GM21447 (cell line): ENCODE measurements around the gene BCAR1.
"Not testable (repeated sequence)": the region's sequence is repeated elsewhere in the genome, so short reads cannot be mapped to it uniquely, and the experiment has no call there.

Experiments used
- ATAC-seq: cut with Tn5 transposase; IDR thresholded peaks from one replicate; pipeline ENCODE4 v1.9.1; 2021; ENCODE audit not compliant: unreplicated experiment

BCAR1 gene

GRCh38 chr16:75251280-75252048 lies at the start of gene BCAR1:
BCAR1 (minus strand) TSS chr16:75251624; CDS start chr16:75251482, 142 bp downstream.
- ATAC-seq: peak; percentile 74

- no peak for ATAC-seq
Measured at GRCh38 chr16:75298267-75298666, 46.8 kb upstream of the BCAR1 start.

GRCh38 chr16:75296606-75297005 lies 45.2 kb upstream of the BCAR1 start:
- no peak for ATAC-seq

- ATAC-seq: no peak
Measured at GRCh38 chr16:75294773-75295459, 43.5 kb upstream of the BCAR1 start.

GRCh38 chr16:75293772-75294171 lies 42.3 kb upstream of the BCAR1 start:
- no peak for ATAC-seq

GRCh38 chr16:75293173-75293572 lies 41.7 kb upstream of the BCAR1 start:
- no peak for ATAC-seq

GRCh38 chr16:75292691-75293090 lies 41.3 kb upstream of the BCAR1 start:
- ATAC-seq: no peak

GRCh38 chr16:75289189-75289588 lies 37.8 kb upstream of the BCAR1 start:
- ATAC-seq: no peak

- ATAC-seq: no peak
Measured at GRCh38 chr16:75288596-75289120, 37.2 kb upstream of the BCAR1 start.

GRCh38 chr16:75288181-75288580 lies 36.8 kb upstream of the BCAR1 start:
- ATAC-seq: no peak

- no peak for ATAC-seq
Measured at GRCh38 chr16:75287708-75288107, 36.3 kb upstream of the BCAR1 start.

- ATAC-seq: no peak
Measured at GRCh38 chr16:75286389-75286788, 35.0 kb upstream of the BCAR1 start.

- no peak for ATAC-seq
Measured at GRCh38 chr16:75282466-75283281, 31.2 kb upstream of the BCAR1 start.

- no peak for ATAC-seq
Measured at GRCh38 chr16:75281826-75282225, 30.4 kb upstream of the BCAR1 start.

GRCh38 chr16:75281009-75281408 lies 29.6 kb upstream of the BCAR1 start:
- ATAC-seq: not testable (repeated sequence)

- ATAC-seq: no peak
Measured at GRCh38 chr16:75280331-75280804, 28.9 kb upstream of the BCAR1 start.

GRCh38 chr16:75279305-75279704 lies 27.9 kb upstream of the BCAR1 start:
- no peak for ATAC-seq

- ATAC-seq: no peak
Measured at GRCh38 chr16:75273054-75273925, 21.9 kb upstream of the BCAR1 start.

GRCh38 chr16:75272629-75273028 lies 21.2 kb upstream of the BCAR1 start:
- ATAC-seq: not testable (repeated sequence)

GRCh38 chr16:75272097-75272551 lies 20.7 kb upstream of the BCAR1 start:
- peak; percentile 64 for ATAC-seq
